ENCODE measurements around the gene CYP39A1.

CYP39A1 gene

DNA sequence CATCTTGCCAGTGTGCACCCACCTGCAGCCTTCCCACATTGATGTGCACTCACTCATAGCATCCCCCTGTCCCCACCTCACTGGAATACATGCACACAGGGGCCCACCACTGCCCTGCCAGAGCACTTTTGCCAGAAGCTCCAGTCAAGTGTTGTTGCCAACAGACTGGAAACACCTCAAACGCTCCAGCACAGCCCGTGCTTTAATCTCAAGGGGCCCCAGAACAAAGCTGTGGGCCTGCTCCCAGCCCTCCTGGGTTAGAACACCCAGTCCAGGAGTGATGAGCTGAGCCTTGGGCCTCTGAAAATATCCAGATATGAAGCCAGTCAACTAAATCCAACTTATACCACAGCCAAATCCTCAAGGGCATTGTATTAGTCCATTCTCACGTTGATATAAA lies 77.1 kb downstream of the CYP39A1 start:
- Histone ChIP-seq H3K27ac (ENCODE audit: low read depth, low read length) (no peak overlapping the region), H3K4me3 (ENCODE audit: low read length) (no peak overlapping the region), H3K27me3 (ENCODE audit: control insufficient read depth, insufficient read depth, low read length) (no peaks in the 10 kb centered on the region), H3K9ac (ENCODE audit: low read length) (no peak overlapping the region), H3K36me3 (ENCODE audit: control insufficient read depth, insufficient read depth, low read length) (no peaks in the 10 kb centered on the region), H3K4me1 (ENCODE audit: control insufficient read depth, insufficient read depth, low read length) (no peaks in the 10 kb centered on the region)

DNA sequence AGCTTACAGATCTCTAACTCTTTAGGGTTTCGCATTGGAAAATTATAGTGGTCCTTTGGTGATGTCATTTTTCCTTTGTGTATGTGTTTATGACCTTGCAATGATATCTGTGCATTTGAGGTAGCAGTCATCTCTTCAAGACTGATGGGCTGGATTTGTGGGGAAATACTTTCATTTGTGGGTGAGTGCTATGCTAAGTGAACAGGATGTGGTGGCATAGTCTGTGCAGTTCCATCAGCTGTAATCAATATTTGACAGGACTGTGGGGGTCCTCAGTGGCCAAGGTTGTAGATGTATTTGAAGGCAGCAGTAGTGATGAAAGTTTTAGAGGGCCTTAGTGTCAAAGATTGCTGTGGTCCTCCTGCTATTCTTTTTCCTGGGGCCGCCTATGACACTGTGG lies 79.5 kb downstream of the CYP39A1 start:
- H3K36me3 ChIP-seq (ENCODE audit: control insufficient read depth, insufficient read depth, low read length), result no peaks in the 10 kb centered on the region
- no peak overlapping the region for H3K27ac ChIP-seq (ENCODE audit: low read depth, low read length)
- H3K9ac ChIP-seq (ENCODE audit: low read length), result no peak overlapping the region
- no peaks in the 10 kb centered on the region for H3K27me3 ChIP-seq (ENCODE audit: control insufficient read depth, insufficient read depth, low read length)
- H3K4me3 ChIP-seq (ENCODE audit: low read length), result no peak overlapping the region
- no peaks in the 10 kb centered on the region for H3K4me1 ChIP-seq (ENCODE audit: control insufficient read depth, insufficient read depth, low read length)

DNA sequence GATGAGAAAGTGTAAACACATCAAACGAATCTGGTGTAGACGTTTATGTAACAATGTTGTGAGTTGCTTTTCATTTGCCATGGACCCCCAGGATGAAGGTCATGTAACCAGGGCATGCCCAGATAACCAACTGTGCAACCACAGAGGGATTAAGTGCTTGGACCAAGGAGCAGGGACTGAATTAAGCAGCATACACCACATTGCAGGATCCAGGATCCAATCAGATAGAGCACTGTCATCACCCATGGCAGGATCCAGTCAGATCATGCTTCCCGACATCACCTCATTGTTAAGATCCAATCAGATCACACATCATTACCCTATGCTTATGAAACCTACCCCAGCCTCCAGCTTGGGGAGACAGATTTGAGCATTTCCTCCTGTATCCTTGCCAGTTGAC lies 87.1 kb downstream of the CYP39A1 start:
- no peak overlapping the region for H3K4me3 ChIP-seq (ENCODE audit: low read length)
- no peak overlapping the region for H3K9ac ChIP-seq (ENCODE audit: low read length)
- no peaks in the 10 kb centered on the region for H3K36me3 ChIP-seq (ENCODE audit: control insufficient read depth, insufficient read depth, low read length)
- H3K27me3 ChIP-seq (ENCODE audit: control insufficient read depth, insufficient read depth, low read length), result no peaks in the 10 kb centered on the region
- no peak overlapping the region for H3K27ac ChIP-seq (ENCODE audit: low read depth, low read length)
- no peaks in the 10 kb centered on the region for H3K4me1 ChIP-seq (ENCODE audit: control insufficient read depth, insufficient read depth, low read length)

DNA sequence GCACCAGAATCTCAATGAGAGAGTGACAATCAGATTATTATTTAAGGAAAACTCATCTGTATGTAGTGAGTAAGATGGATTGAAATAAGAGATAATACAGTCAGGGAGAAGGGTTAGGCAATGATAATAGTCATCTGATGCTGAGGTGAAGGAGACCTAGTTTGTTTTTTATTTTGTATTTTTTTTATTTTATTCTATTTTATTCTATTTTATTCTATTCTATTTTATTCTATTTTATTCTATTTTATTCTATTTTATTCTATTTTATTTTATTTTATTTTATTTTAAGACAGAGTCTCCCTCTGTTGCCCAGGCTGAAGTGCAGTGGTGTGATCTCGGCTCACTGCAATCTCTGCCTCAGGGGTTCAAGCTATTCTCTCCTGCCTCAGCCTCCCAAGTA lies 88.7 kb downstream of the CYP39A1 start:
- H3K27me3 ChIP-seq (ENCODE audit: control insufficient read depth, insufficient read depth, low read length), result no peaks in the 10 kb centered on the region

DNA sequence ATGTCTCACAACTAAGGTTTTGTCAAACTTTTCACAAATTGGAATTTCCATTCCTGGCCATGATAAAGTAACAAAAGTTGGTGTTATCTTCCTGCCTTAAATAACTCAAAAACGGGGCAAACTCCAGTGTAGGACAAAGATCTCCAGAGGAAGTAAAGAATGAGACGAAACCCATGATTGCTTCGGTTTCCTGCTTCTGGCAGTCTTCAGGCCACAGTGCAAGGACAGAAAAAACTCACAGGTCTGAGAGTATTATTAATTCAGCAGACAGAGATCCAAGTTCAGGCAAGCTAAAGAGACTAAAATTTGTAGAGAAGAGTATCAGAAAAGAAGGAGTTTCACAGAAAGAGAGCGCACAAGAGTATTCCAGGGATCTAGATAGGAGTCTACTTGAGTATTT lies 96.6 kb downstream of the CYP39A1 start:
- no peaks in the 10 kb centered on the region for H3K27me3 ChIP-seq (ENCODE audit: control insufficient read depth, insufficient read depth, low read length)
- H3K4me1 ChIP-seq (ENCODE audit: control insufficient read depth, insufficient read depth, low read length), result no peaks in the 10 kb centered on the region
- no peaks in the 10 kb centered on the region for H3K36me3 ChIP-seq (ENCODE audit: control insufficient read depth, insufficient read depth, low read length)
- H3K27ac ChIP-seq (ENCODE audit: low read depth, low read length), result no peak overlapping the region
- no peak overlapping the region for H3K9ac ChIP-seq (ENCODE audit: low read length)
- no peak overlapping the region for H3K4me3 ChIP-seq (ENCODE audit: low read length)

More for the DNA sequence above, 88.7 kb downstream of the CYP39A1 start:
- H3K4me1 ChIP-seq (ENCODE audit: control insufficient read depth, insufficient read depth, low read length), result no peaks in the 10 kb centered on the region
- H3K4me3 ChIP-seq (ENCODE audit: low read length), result no peak overlapping the region
- H3K36me3 ChIP-seq (ENCODE audit: control insufficient read depth, insufficient read depth, low read length), result no peaks in the 10 kb centered on the region
- H3K9ac ChIP-seq (ENCODE audit: low read length), result no peak overlapping the region
- no peak overlapping the region for H3K27ac ChIP-seq (ENCODE audit: low read depth, low read length)

DNA sequence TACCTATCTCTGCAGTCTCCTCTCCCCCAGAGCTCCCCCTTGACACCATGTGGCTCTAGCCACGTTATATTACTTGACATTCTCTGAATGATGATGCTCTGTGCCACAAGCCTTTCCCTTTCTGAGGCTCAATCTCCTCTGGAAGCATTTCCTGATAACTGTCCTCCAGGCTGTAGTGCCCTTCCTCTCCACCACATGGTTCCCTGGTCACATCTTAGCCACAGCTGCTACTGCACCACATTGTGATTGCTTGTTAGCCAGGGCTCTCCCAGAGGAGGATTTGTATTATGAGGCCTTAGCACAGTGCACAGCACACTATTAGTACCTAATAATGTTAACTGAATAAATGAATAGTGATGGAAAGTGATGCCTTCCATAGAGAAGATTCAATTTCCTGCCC lies 97.5 kb downstream of the CYP39A1 start:
- Histone ChIP-seq H3K9ac (ENCODE audit: low read length) (no peak overlapping the region), H3K27me3 (ENCODE audit: control insufficient read depth, insufficient read depth, low read length) (no peaks in the 10 kb centered on the region), H3K36me3 (ENCODE audit: control insufficient read depth, insufficient read depth, low read length) (no peaks in the 10 kb centered on the region), H3K4me3 (ENCODE audit: low read length) (no peak overlapping the region), H3K4me1 (ENCODE audit: control insufficient read depth, insufficient read depth, low read length) (no peaks in the 10 kb centered on the region), H3K27ac (ENCODE audit: low read depth, low read length) (no peak overlapping the region)

DNA sequence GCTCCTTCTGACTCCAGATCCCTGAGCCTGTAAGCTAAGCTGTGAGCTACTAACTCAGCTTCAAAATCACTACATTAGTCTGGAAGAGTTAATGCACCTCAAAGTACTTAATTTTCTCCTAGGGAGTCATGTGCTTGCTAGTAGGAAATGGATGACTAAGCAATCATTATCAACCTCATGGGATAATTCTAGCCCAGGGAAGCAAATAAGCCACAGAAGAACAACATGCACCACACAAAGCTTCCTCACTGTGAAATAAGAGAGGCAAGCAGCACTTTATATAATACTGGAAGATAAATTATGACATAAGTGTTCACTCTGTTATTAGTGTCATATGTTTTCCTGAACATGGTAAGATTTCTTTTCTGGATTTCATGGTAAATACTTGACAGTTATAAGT lies 103.5 kb downstream of the CYP39A1 start:
- H3K4me1 ChIP-seq (ENCODE audit: control insufficient read depth, insufficient read depth, low read length), result no peaks in the 10 kb centered on the region
- no peaks in the 10 kb centered on the region for H3K27me3 ChIP-seq (ENCODE audit: control insufficient read depth, insufficient read depth, low read length)
- H3K27ac ChIP-seq (ENCODE audit: low read depth, low read length), result no peak overlapping the region
- no peak overlapping the region for H3K4me3 ChIP-seq (ENCODE audit: low read length)
- H3K36me3 ChIP-seq (ENCODE audit: control insufficient read depth, insufficient read depth, low read length), result no peaks in the 10 kb centered on the region
- H3K9ac ChIP-seq (ENCODE audit: low read length), result no peak overlapping the region

DNA sequence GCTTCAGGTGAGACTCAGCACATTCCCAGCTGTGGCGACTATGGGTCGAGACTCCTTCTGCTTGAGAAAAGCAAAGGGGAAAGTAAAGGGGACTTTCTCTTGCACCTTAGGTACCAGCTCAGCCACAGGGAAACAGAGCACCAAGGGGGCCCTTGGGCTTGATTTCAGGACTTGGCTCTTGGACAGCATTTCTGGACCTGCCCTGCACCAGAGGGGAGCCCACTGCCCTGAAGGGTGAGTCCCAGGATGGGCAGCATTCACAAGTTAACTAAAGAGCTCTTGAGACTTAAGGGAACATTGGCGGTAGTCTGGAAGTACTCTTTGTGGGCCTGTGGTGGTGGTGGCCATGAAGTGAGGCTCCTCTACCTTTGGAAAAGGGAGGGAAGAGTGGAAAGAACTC lies 111.1 kb downstream of the CYP39A1 start:
- no peaks in the 10 kb centered on the region for H3K4me1 ChIP-seq (ENCODE audit: control insufficient read depth, insufficient read depth, low read length)
- H3K27me3 ChIP-seq (ENCODE audit: control insufficient read depth, insufficient read depth, low read length), result no peaks in the 10 kb centered on the region
- no peak overlapping the region for H3K27ac ChIP-seq (ENCODE audit: low read depth, low read length)
- H3K36me3 ChIP-seq (ENCODE audit: control insufficient read depth, insufficient read depth, low read length), result no peaks in the 10 kb centered on the region
- H3K9ac ChIP-seq (ENCODE audit: low read length), result no peak overlapping the region
- no peak overlapping the region for H3K4me3 ChIP-seq (ENCODE audit: low read length)

DNA sequence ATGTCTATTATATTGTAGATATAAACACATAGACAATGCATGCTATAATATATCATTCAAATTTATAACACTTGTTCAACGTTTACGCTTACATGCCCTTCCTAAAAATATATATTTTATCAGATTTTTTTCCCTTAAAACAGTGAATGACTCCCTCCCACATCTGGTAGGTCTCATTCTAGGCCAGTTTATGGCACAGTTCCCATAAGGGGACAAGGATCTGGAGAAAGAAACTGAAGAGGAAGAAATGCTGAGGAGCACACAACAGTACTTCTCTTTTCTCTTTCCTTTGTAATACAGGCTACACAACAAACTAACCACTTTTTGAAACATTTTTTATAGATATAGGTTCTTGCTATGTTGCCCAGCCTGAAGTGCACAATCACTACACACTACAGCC lies 112.8 kb downstream of the CYP39A1 start:
- Histone ChIP-seq H3K4me3 (ENCODE audit: low read length) (no peak overlapping the region), H3K36me3 (ENCODE audit: control insufficient read depth, insufficient read depth, low read length) (no peaks in the 10 kb centered on the region), H3K27ac (ENCODE audit: low read depth, low read length) (no peak overlapping the region), H3K9ac (ENCODE audit: low read length) (no peak overlapping the region), H3K27me3 (ENCODE audit: control insufficient read depth, insufficient read depth, low read length) (no peaks in the 10 kb centered on the region), H3K4me1 (ENCODE audit: control insufficient read depth, insufficient read depth, low read length) (no peaks in the 10 kb centered on the region)

DNA sequence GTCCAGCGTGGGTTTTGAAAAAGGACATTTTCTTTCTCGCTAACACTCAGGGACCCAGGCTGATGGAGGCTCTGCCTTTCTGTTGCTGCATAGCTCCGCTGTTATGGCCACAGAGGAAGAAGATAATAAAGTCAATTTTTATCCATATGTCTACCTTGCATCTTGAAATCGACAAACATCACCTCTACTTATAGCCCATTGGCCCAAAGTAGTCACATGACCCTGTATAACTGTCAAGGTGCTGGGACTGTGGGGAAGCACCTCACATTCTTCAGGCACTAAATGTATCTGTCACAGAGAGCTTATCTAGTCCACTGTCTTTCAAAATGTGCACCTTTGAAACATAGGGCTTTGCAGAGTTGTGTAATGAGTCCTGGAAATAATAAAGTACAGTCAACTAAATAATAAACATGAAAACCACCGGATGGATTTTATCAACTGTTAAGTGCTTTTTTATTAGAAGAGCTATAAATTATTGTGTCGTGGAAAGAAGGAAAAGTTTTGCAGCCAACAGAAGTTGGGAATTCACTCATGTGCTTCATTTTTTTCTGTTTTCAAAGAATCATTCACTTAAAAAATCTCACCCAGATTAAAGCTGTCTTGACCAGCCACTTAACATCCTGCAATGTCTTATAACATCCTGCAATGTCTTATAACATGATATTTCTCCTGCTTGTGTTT lies 113.7 kb downstream of the CYP39A1 start:
- Histone ChIP-seq H3K27me3 (ENCODE audit: control insufficient read depth, insufficient read depth, low read length) (no peaks in the 10 kb centered on the region), H3K4me3 (ENCODE audit: low read length) (no peak overlapping the region), H3K4me1 (ENCODE audit: control insufficient read depth, insufficient read depth, low read length) (no peaks in the 10 kb centered on the region), H3K9ac (ENCODE audit: low read length) (no peak overlapping the region), H3K27ac (ENCODE audit: low read depth, low read length) (no peak overlapping the region), H3K36me3 (ENCODE audit: control insufficient read depth, insufficient read depth, low read length) (no peaks in the 10 kb centered on the region)

DNA sequence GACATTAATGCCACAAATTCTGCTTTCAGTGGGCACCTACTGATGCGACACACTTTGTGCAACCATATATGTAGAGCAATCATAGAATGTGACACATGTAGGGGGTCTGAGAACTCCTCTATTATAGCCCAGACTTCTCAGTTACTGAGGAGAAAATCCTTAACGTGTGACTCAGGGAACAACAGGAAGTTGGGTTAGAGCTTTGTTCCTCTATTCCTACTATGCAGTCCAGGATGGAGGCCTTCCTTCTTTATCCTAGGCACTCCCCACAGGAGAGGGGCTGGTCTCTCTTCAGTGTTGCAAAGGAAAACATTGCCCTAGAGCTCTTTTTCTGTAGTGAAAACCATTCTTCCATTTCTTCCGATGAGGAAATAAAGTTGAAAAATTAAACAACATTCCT lies 121.7 kb downstream of the CYP39A1 start:
- no peaks in the 10 kb centered on the region for H3K4me1 ChIP-seq (ENCODE audit: control insufficient read depth, insufficient read depth, low read length)
- no peak overlapping the region for H3K9ac ChIP-seq (ENCODE audit: low read length)
- no peak overlapping the region for H3K4me3 ChIP-seq (ENCODE audit: low read length)
- H3K36me3 ChIP-seq (ENCODE audit: control insufficient read depth, insufficient read depth, low read length), result no peaks in the 10 kb centered on the region
- no peak overlapping the region for H3K27ac ChIP-seq (ENCODE audit: low read depth, low read length)
- H3K27me3 ChIP-seq (ENCODE audit: control insufficient read depth, insufficient read depth, low read length), result no peaks in the 10 kb centered on the region

DNA sequence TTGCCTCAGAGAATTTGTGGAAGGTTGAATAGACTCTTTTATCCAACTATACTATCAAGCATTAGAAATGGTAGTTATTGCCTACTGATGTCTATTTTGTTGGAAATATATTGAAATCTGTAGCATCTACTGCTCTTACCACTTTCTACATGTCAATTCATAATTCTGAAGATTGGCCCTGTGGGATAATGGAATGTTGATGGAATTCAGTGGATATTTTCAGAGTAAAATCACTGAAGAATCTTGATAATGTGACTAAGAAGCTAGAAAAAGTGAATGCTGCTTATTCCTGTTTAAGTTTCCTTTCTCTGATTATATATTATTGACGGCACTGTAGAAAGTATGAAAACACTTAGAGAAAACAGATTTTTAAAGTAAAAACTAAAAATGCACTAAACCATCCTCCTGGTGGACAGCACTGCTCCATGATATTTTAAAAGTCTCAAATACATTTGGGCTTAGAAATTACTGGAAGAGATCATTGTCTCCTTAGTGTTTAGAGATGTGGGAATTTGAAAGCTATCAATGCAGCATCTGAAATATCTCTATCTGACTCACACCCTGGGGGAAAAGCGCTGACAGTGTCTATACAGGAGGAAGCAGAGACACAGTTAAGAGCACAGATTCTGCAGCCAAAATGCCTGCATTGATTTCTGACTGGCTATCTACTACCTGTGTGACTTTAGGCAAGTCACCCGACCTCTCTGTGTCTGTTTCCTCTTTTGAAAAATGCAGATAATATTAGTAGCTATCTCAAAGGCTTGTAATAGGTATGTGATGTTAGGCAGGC lies 123.5 kb downstream of the CYP39A1 start:
- no peaks in the 10 kb centered on the region for H3K27me3 ChIP-seq (ENCODE audit: control insufficient read depth, insufficient read depth, low read length)
- H3K4me3 ChIP-seq (ENCODE audit: low read length), result no peak overlapping the region
- H3K27ac ChIP-seq (ENCODE audit: low read depth, low read length), result no peak overlapping the region
- no peak overlapping the region for H3K9ac ChIP-seq (ENCODE audit: low read length)
- no peaks in the 10 kb centered on the region for H3K4me1 ChIP-seq (ENCODE audit: control insufficient read depth, insufficient read depth, low read length)
- H3K36me3 ChIP-seq (ENCODE audit: control insufficient read depth, insufficient read depth, low read length), result no peaks in the 10 kb centered on the region

DNA sequence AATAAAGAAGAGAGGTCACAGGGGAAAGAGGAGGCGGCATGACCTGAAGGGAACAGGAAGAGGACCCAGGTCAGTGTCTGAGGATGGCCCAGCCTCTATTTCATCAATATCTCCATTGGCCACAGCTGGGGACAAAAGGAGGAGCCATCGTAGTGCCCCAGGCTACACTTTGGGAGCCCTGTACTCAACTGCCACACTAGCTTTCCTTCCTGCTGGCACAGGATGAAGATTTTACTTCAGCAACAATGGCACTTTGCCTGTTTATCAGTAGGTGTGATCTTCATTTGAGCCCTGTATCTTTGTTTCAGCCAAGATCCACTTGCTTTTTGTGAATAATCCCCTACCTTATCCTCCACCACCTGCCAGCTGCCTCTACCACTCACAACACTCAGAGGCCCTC lies 126.0 kb downstream of the CYP39A1 start:
- Histone ChIP-seq H3K36me3 (ENCODE audit: control insufficient read depth, insufficient read depth, low read length) (no peaks in the 10 kb centered on the region), H3K4me3 (ENCODE audit: low read length) (no peak overlapping the region), H3K27me3 (ENCODE audit: control insufficient read depth, insufficient read depth, low read length) (no peaks in the 10 kb centered on the region), H3K4me1 (ENCODE audit: control insufficient read depth, insufficient read depth, low read length) (no peaks in the 10 kb centered on the region), H3K27ac (ENCODE audit: low read depth, low read length) (no peak overlapping the region), H3K9ac (ENCODE audit: low read length) (no peak overlapping the region)

All from rectal smooth muscle tissue (tissue), 1 donor.